Posterior vena cava (tissue), 2 donors: ENCODE measurements around the gene TRIM3. TPM values are rescaled to one million over a fixed set of nuclear protein-coding genes. Genes with fewer than 3 reads are reported as not detected.
A peak's percentile ranks its signal among the peaks of the same experiment; 100 is the strongest.
"Not testable (repeated sequence)": the region's sequence is repeated elsewhere in the genome, so short reads cannot be mapped to it uniquely, and the experiment has no call there.

ENCODE experiments used
- DNase-seq: peaks from one replicate; pipeline ENCODE4 v3.0.0-alpha.2; 2020; ENCODE audit warnings: low spot score
- intact Hi-C, 2 donors: fragments of 100-400 bp; cut with DNase I; formaldehyde crosslinking; loops; one replicate each; pipeline versions ENCODE4 v1.14.1 to v1.14.2; 2022 to 2023
- long read RNA-seq, 2 donors: library from polyadenylated mRNA; unstranded; transcript quantifications; one replicate each; pipeline ENCODE4 v2.0.0, GENCODE V29; 2020 to 2021
- total RNA-seq, 2 donors: library from RNA; stranded (reverse); fragmentation: NEBNext Ultra II Directional; extraction: Animal tissue kit (Norgen Biotek cat#: 25700); gene quantifications; one replicate each; pipeline ENCODE4 v1.2.1, GENCODE V29; 2021
- donor health status: DM: yes; HTN: yes; CAD: no.
- donor health status: DM: yes; HTN: yes; CAD: no.

The TRIM3 gene
- total RNA-seq: 10 to 100 TPM; 22.0 to 23.2 TPM
- long read RNA-seq, donor 1, transcript TRIM3-201 (12 exons, 2,879 nt): major isoform, 13 of 16 reads
- long read RNA-seq, donor 1, partial matches to known transcripts: 1 of 16 reads
- long read RNA-seq, donor 1, other reads (novel, unspliced or antisense): 2 of 16 reads
- long read RNA-seq, donor 2, transcript TRIM3-201 (12 exons, 2,879 nt): major isoform, 19 of 26 reads
- long read RNA-seq, donor 2, partial matches to known transcripts: 4 of 26 reads
- long read RNA-seq, donor 2, other reads (novel, unspliced or antisense): 3 of 26 reads

DNA sequence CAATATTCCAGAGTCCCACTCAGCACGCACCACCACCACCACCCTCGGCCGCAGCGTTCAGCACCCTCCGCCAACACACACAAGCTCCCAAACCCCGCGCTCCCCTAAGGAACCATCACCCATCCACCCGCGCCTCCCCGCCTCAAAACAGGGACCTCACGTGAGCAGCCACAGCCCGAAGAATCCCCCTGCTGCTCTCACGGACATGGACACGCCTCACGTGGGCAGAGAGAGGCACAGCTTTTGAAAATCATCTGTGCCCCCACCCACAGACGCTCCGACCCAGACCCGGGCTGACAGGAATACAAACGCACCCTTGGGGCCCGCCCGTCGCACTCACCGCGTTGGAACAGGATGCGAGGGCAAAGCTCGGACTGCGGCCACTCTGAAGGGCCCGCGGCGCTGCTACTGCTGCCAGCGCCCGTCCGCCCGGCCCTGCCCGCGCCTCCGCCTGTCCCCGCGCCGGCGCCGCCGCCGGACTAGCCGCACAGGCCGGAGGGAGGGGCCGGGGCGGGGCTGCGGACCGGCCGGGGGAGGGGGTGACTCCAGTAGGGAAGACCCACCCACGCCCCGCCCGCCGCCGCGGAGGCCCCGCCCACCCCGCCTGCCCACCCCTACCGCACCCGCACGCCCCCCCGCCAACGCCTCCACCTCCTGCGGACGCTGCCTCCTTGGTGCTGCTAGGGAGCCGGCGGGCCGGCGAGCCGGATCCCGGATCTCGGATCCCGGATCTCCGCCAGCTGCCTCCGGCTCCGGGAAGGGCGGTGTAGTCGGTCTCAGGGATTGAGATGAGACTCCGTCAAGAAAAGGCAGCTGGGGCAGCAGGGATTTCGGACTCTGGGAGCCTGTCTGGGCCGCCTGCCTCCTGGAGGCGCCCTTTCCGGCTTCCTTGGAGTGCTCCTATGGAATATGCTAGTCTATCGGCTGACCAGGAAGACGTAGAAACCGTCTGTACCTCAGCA, at the start of gene TRIM3:
TSS of gene TRIM3 (minus strand) at position 491 of the 962 bp plus-strand sequence. CDS start 8,246 bp downstream, outside the sequence.
- intact Hi-C loops: no loop called here
- DNase-seq: peak; percentile 97

DNA sequence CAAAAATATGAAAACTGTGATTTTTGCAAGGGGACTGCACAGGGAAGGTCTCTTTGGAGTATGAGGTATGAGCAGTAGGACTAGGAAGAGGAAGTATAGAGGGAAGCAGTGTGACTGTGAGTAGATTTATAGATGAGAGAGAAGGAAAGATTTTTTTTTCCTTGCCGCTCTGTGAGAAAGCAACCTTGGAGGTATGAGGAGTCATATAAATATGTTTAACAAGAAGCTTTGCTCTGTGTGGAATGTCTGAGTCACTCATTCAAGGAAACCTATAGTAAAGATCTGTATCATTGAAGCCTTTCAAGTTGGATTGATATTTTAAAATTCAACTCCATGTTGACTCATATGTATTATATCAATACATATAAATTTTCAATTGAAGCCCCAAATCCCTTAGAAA, 49.5 kb upstream of the TRIM3 start:
- intact Hi-C loops: no loop called here

DNA sequence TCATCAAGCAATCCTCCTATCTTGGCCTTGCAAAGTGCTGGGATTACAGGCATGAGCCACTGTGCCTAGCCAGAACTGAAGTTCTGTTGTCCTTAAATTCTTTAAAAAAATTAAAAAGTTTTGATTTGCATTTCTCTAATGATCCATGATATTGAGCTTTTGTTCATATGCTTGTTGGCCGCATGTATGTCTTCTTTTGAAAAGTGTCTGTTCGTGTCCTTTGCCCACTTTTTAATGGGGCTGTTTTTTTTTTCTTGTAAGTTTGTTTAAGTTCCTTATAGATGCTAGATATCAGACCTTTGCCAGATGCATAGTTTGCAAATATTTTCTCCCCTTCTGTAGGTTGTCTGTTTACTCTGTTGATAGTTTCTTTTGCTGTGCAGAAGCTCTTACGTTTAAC, 48.2 kb upstream of the TRIM3 start:
- intact Hi-C loops, DNase-seq: not testable (repeated sequence)

More for the DNA sequence above, 49.5 kb upstream of the TRIM3 start:
- DNase-seq: no peak

DNA sequence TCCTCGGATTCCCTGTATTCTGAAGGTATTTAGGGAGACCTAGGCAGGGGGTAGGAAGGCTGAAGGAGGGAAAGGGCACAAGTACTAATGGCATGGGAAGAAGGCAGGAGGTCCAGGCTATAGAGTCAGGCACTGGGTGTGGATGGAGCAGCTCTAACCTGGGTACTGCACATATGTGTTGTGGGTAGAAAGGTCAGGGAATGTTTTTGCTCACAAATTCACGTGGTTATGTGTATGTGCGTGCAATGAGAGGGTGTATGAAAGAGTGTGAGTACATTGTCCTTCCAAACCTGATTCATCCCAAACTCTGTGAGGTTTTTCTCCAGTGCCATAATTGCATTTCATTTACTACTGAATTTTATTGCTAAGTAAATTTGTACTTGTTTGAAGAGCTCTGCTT, 46.5 kb upstream of the TRIM3 start:
- no peak for DNase-seq
- intact Hi-C loops: no loop called here

DNA sequence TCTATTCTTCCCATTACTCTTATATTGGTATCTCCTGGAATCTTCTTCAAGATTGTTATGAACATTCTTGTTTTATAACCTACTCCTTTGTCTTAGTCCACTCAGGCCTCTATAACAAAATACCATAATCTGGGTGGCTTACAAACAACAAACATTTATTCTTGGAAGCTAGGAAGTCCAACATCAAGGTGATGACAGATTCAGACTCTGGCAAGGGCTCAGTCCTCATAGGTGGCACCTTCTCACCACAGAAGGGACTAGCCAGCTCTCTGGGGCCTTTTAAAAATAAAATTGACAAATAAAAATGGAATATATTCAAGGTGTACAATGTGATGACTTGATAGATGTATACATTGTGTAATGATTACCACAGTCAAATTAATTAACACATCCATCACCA, 43.1 kb upstream of the TRIM3 start:
- intact Hi-C loops: no loop called here
- no peak for DNase-seq

DNA sequence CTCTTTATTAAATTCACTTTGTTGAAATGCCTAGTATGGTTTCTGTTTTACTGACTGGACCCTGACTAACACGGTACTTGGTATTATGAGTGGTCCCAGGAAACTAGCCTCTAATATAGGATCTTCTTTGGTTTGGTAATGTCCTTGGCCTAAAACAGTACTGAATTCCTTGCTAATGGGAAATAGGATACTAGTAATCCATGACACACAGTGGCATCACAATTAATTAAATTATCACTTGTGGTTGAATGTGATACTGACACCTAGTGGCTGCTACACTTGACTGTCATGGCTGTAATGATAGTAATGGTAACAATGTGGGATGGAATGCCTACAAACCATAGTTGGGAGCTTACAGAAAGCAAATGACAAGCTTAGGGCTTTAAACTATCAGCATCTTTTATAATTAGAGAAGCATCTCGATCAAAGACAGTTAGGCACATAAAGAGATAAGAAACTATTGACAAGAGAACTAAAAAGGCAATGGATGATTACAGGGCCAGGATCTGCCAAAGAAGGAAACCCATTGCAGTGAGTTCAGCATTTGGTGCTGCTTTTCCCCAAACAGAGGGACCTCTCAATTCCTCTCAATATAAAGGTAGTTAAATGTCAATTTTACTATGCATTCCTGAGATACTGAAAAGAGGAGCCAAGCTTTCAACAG, 32.0 kb upstream of the TRIM3 start:
- intact Hi-C loops: loop anchor here in 1 of 2 donors (10.0 kb wide), 1 partner anchor 121 kb away; no protein-coding TSS in a partner anchor
- no peak for DNase-seq

DNA sequence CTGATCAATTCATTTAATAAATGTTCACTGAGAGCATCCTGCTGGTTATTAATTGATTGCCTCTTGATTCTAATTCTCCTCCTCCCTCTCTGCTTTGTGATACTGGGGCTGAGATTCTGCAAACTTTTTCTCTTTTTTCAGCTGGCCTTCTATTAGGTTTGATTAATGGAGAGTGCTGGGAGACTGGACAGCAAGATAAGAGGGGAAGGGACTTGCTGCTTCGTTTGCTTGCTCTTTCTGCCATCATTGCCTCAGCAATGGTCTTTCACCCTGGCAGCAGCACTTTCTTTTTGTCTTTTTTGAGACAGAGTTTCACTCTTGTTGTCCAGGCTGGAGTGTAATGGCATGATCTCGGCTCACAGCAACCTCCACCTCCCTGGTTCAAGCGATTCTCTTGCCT, 30.4 kb upstream of the TRIM3 start:
- DNase-seq: no peak

DNA sequence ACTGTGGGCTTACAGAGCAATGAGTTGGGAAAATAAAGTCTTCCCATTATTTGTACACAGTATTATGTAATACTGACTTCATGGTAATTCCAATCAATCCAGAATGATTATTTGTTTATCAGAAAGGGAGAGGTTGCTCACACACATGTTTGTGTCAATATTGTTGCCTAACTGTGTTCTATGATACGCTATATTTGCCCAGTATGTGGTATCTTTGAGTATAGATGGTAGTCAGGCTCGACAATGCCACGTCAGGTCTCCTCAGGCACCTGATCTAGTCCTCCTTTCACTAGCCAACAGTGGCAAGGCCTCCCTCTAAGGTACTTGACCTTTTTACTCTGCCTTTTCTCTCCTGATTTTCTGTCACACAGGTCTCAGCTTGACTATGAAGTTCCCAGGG, 28.6 kb upstream of the TRIM3 start:
- no peak for DNase-seq
- intact Hi-C loops: loop anchor here in 1 of 2 donors (10.0 kb wide), 1 partner anchor 118 kb away; no protein-coding TSS in a partner anchor

More for the DNA sequence above, 30.4 kb upstream of the TRIM3 start:
- intact Hi-C loops: loop anchor here in 1 of 2 donors (10.0 kb wide), 1 partner anchor 119 kb away; no protein-coding TSS in a partner anchor

DNA sequence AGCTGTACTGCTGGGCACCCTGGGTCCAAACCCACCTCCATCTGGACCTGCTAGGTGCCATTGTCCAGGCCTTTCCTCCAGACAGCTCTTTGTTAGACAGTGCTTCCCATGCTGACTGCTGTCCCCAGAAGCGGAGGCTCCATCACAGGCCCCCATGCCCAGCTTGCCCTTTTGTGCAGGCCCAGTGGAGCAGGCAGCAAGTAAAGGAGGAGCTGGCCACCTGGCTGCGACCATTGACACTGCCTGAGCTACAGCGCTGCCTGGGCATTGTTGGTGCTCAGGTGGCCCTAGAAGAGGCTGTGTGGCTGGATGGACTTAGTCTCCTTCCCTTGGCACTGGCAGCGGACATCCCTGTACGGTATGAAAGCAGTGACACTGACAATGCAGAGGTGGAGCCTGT, 24.8 kb upstream of the TRIM3 start:
- DNase-seq: no peak
- intact Hi-C loops: no loop called here

DNA sequence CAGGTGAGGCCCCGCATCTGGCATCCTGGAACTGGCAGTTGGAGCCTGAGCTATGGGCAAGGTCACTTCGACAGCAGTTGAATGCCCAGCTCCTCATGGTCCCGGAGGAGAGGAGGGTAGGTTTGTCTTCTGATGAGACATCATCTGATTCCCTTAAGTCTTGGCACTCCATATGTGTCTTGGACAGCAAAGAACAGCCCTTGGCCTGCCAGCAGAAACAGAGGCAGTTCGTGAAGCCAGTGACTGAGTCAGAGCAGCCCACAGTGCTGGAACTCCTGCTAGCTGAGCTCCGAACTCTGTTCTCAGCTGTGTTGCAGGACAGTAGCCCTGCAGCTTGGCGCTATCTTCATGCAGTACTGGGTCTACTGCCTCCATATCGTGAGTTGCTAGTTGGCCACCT, 24.4 kb upstream of the TRIM3 start:
- peak; percentile 84 for DNase-seq
- intact Hi-C loops: no loop called here

DNA sequence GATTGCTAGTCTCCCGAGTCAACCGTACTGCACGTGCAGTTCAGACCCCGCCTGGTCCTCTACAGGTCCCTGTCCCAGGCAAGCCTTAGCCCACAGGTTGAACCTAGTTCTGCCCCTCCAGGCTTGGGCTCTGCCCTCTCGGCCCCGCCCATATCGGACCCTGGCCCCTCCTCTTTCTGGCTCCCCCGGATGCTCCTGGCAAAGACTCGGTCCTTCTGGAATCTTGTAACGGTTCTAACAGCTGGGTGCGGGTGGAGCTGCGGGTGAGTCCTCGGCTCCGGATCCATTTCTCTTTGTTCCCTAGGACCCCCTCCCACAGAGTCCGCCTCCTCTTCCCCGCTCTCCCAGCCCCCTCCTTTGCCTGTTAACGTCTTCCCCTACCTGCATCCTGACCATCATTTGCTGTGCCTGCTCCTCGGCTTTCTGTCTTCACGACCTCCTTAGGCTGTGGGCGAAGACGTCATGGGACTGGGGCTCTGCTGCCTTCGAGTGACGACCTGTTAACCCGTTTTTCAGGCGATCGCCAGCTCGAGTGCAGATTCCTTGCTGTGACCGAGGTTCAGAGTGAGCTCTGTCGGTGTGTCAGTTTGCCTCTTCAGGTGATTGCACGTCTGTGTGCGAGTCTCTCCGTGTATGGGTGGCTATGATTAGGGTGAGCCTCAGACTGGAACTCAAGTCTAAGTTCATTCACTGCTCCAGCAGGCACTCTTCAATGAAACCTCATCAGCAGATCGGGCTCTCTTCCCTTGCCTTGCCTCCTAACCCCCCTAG, 23.5 kb upstream of the TRIM3 start, which contains the start of gene DNHD1:
TSS of gene DNHD1 (plus strand) at position 212 of the 771 bp plus-strand sequence. CDS start 936 bp downstream, outside the sequence.
- intact Hi-C loops: no loop called here
- no peak for DNase-seq

DNA sequence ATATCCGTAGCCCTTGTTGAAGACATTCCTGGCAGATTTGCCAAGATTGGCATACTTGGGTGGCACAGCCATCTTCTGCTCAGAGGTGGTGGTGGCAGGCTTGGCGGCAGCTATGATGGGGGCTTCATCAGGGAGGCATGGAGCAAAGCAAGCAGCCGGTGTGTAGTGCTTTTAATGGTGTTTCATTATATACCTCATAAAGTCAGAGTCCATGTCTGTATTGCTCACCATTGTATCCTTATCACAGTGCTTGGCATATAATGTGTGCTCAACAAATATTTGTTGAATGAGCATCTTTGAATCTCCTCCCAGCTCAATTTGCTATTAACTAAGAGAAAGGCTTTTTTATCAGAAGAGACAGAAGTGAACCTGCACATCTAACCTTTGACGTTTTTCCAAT, 15.6 kb upstream of the TRIM3 start:
- intact Hi-C loops: no loop called here
- no peak for DNase-seq

DNA sequence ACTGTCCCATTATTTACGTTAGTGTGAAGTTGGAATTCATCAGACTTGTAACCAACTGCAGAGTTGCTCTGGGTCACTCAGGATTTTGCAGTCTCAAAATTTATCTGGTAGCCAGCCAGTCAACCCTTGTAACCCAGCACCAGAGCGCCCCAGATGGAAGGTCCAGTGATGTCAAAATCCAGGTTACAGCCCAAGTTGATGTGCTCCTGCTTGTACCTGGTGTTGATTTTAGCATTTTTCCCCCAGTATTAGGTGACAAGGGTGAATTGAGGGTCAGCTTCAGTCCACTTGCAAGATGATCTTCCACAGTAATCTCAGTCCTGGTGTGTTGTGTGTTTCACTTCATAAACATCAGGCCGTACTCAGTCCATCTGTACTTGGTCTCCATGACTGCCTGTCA, 15.1 kb upstream of the TRIM3 start:
- intact Hi-C loops: no loop called here
- no peak for DNase-seq

DNA sequence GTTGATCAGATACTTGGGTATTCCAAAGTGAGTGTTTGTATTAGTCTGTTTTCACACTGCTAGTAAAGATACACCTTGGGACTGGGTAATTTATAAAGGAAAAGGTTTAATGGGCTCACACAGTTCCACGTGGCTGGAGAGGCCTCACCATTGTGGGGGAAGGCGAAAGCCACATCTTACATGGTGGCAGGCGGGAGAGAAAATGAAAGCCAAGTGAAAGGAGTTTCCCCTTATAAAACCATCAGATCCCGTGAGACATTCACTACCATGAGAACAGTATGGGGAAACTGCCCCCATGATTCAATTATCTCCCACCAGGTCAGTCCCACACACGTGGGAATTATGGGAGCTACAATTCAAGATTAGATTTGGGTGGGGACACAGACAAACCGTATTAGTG, 14.6 kb upstream of the TRIM3 start:
- intact Hi-C loops: no loop called here
- DNase-seq: no peak

DNA sequence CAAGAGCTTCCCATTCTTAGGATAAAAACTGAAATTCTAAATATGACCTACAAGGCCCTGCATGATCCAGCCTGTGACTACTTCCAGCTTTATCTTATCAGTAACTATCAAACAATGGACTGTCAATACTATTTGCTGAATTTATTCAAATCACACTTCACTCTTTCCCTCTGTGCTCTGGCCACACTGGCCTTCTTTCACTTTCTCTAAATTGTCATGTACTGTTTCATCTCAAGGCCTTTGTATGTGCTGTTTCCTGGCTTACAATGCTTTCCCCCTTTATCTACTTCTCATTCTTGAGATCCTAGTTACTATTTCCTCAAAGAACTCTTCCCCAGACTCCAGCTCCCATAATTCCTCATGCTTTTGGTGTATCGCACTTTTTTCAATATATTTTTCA, 13.2 kb upstream of the TRIM3 start:
- intact Hi-C loops: no loop called here
- no peak for DNase-seq

DNA sequence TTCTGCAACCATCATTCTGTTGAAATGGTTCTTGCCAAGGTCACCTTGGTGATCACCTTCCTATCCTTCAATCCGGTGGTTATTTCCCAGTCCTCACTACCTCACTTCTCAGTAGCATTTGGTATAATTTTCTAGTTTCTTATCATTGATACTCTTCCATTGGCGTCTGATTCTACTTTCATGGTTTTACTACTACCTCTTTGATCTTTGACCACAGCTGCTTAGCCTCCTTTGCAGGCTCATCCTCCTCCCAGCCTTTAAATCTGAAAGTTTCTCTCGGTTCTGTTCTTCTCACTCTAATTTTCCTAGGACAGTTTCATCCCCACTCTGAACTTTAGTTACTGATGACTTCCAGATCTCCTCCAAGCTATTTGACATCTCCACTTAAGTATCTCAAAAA, 12.5 kb upstream of the TRIM3 start:
- no peak for DNase-seq
- intact Hi-C loops: no loop called here

DNA sequence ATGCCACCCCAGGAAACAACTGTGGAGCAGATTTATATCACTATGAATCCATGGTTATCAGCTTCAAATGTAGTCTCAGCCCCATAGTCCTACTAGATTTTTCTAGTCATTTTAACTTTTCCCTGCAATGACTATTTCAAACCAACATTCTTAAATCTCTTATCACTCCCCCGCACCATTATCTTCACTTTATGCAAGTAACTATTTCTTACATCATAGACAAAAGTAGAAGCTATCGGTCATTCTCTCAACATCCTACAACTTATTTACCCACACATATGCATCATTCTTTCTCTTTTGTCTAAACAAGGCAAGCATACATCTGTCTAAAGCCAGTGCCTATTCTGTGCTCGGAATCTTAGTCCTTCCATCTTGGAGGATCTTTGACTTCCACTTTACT, 11.9 kb upstream of the TRIM3 start:
- DNase-seq: no peak
- intact Hi-C loops: no loop called here

DNA sequence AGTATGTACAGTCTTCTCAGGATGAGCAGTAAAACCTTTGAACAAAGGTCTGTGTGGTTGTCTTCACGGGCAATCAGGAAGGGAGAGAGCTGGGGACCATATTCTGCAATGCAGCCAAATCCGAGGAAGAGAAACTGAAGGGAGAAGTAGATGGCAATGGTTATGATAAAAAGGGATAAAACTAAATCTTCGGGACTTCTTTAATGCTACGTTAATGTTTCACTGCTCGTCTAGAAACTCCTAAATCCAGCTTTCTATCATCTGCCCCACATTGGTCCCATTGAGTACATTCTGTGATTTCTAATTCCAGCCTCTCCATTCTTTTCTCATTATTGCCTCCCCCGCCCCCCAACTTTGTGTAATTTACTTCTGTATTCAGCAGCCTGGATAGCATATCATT, 9.3 kb upstream of the TRIM3 start:
- intact Hi-C loops: no loop called here
- no peak for DNase-seq

DNA sequence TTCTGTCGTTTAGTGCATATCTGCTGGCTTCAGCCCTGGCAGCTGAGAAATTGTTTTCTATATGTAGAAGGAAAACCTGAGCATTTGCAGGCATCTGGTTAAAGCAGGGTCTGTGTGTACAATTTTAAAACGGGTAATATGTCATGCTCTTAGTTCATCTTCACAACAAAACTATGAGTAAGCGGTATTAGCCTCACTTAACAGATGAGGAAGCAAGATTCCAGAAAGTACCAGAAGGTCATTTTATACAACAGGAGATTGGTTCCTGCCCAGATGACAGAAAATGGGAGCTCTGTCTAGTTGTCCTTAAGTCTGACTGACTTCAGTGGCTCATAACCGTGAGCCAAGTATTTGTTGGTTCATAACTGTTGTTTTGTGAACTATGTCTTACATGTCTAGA, 8.7 kb upstream of the TRIM3 start:
- intact Hi-C loops: no loop called here

More for the DNA sequence above, 8.7 kb upstream of the TRIM3 start:
- DNase-seq: no peak
